Heart left ventricle (tissue), 16 donors: Measurements from ENCODE around the gene PIGC. TPM values are rescaled to one million over a fixed set of nuclear protein-coding genes. Genes with fewer than 3 reads are reported as not detected.
A peak's percentile ranks its signal among the peaks of the same experiment; 100 is the strongest.

ENCODE experiments used
- ATAC-seq, 4 donors: fragments of 200-7000 bp; cut with Tn5 transposase; one replicate each; pipeline ENCODE4 v1.9.1; 2020 to 2022; ENCODE audit warnings: moderate library complexity in 4 of 4, mild to moderate bottlenecking in 3 of 4, moderate number of reproducible peaks in 1 of 4
- DNase-seq, 5 donors: peaks; one replicate each; pipeline ENCODE4 v3.0.0-alpha.2; 2020
- H3K27ac ChIP-seq, 12 donors: fragments of 200-600 bp; sonication (generic) in 4 of 12; one replicate each; pipeline versions ENCODE4 v1.5.0 to v1.8.0; 2016 to 2022; ENCODE audit warnings: mild to moderate bottlenecking in 2 of 12
- H3K27me3 ChIP-seq, 9 donors: fragments of 200-600 bp; sonication (generic) in 2 of 9; one replicate each; pipeline versions ENCODE4 v1.5.1 to v1.8.0; 2016 to 2022; ENCODE audit warnings: mild to moderate bottlenecking in 3 of 9
- H3K36me3 ChIP-seq, 9 donors: fragments of 200-600 bp; sonication (generic) in 2 of 9; one replicate each; pipeline versions ENCODE4 v1.5.0 to v1.8.0; 2018 to 2022; ENCODE audit warnings: mild to moderate bottlenecking in 2 of 9
- H3K4me1 ChIP-seq, 12 donors: fragments of 200-600 bp; sonication (generic) in 4 of 12; one replicate each; pipeline versions ENCODE4 v1.5.0 to v1.8.0; 2016 to 2022; ENCODE audit warnings: mild to moderate bottlenecking in 3 of 12
- H3K4me3 ChIP-seq, 12 donors: fragments of 200-600 bp; sonication (generic) in 4 of 12; one replicate each; pipeline versions ENCODE4 v1.5.0 to v1.8.0; 2017 to 2022; ENCODE audit warnings: mild to moderate bottlenecking in 9 of 12, moderate library complexity in 4 of 12
- H3K9me3 ChIP-seq, 12 donors: fragments of 200-600 bp; sonication (generic) in 4 of 12; one replicate each; pipeline versions ENCODE4 v1.5.0 to v1.8.0; 2016 to 2022; ENCODE audit warnings: mild to moderate bottlenecking in 1 of 12
- CTCF ChIP-seq, 12 donors: fragments of 200-600 bp; sonication (generic) in 4 of 12; IDR thresholded peaks; one replicate each; pipeline versions ENCODE4 v1.5.0 to v1.8.0; 2018 to 2022; ENCODE audit warnings: antibody characterized with exemption in 12 of 12, mild to moderate bottlenecking in 5 of 12
- POLR2A ChIP-seq, 2 donors: fragments of 450-650 bp; IDR thresholded peaks; one replicate each; pipeline ENCODE4 v1.6.1; 2017; ENCODE audit warnings: antibody characterized with exemption in 2 of 2, mild to moderate bottlenecking in 2 of 2, moderate library complexity in 2 of 2
- WGBS, 4 donors: extraction: QIAGEN DNeasy Blood & Tissue Kit in 2 of 4; methylation state at CpG; one replicate each; pipeline versions ENCODE4 v1.1.5 to v1.1.7; 2013 to 2018; 5-methylcytosine and 5-hydroxymethylcytosine counted together
- intact Hi-C, 10 donors: fragments of 100-400 bp; cut with DNase I; formaldehyde crosslinking; loops; one replicate each; pipeline versions ENCODE4 v1.11.1 to v1.14.2; 2022
- polyA plus RNA-seq, 2 donors: library from polyadenylated mRNA; stranded (reverse); fragments of 200-250 nt; gene quantifications; one replicate each; pipeline ENCODE4 v1.2.3, GENCODE V29; 2013
- total RNA-seq, 9 donors: library from RNA; depleted of rRNA in 2 of 9; stranded (reverse); fragments of >200 nt in 2 of 9; fragmentation: NEBNext Ultra II Directional in 3 of 9; extraction: Animal tissue kit (Norgen Biotek cat#: 25700) in 3 of 9; gene quantifications; one replicate each; pipeline versions ENCODE4 v1.1.0 to v1.2.4, GENCODE V29; 2016 to 2023
- donor health status: ischemic (EF 13 %, LVEDD 7.1; RV severe dilation, severe dysfunction).
- donor health status: healthy with polysubstance abuse.
- donor health status: DM: no; HTN: yes; CAD: no.
- donor health status: DM: no; HTN: no; CAD: no.
- donor health status: ischemic (EF 25% LVEDD 6.9; RV normal size, moderate dysfunction).
- donor health status: ischemic (EF 25% LVEDD 5.7; RV mildly dilated, moderate dysfunction).
- donor health status: healthy.
- donor health status: DM: yes; HTN: yes; CAD: no.
- donor health status: ischemic (EF 35%, LVEDD 5.7; RV mildly dilated, moderate dysfunction).
- donor health status: nonischemic (EF 11% LVEDD 7.7; RV severe dilation, severe dysfunction).
- donor health status: DM: yes; HTN: yes; CAD: no.
- donor health status: PGD.
- donor health status: ischemic (EF 29% LVEDD 5.4; RV normal size, mild dysfunction).
- donor health status: nonischemic (EF 23%, LVEDD 6.1; RV moderate dilation, normal function).

Gene PIGC
- total and polyA plus RNA-seq, 11 donors = 12.3 to 22.9 (median 15.7) TPM

- Histone ChIP-seq H3K4me1 (peaks cover 0 to 14% (median 0%) of the 10 kb centered on the region in 12 donors), H3K4me3 (no peak overlapping the region), H3K9me3 (no peaks in the 10 kb centered on the region), H3K27me3 (no peaks in the 10 kb centered on the region), H3K36me3 (no peaks in the 10 kb centered on the region), H3K27ac (no peak overlapping the region)
- TF ChIP-seq POLR2A (IDR thresholded peaks at IDR 0.05) = no peak
- TF ChIP-seq CTCF (IDR thresholded peaks at IDR 0.05) = no peak
- intact Hi-C loops = no loop called here
- ATAC-seq = no peak
- 77 to 83% (median 79%) methylated on average over 5 of the region's 5 CpGs for WGBS, 4 donors
- DNase-seq = no peak
These were observed 24.4 kb upstream of the PIGC start for GRCh38 chr1:172468296-172468695.

GRCh38 chr1:172467446-172467845 lies 23.6 kb upstream of the PIGC start:
- Histone ChIP-seq H3K36me3 (no peaks in the 10 kb centered on the region), H3K27me3 (no peaks in the 10 kb centered on the region), H3K9me3 (no peaks in the 10 kb centered on the region), H3K4me3 (no peak overlapping the region), H3K4me1 (peaks cover 0 to 8% (median 0%) of the 10 kb centered on the region in 12 donors), H3K27ac (no peak overlapping the region)
- ATAC-seq (no peak), DNase-seq (no peak)
- intact Hi-C loops = no loop called here
- TF ChIP-seq CTCF (IDR thresholded peaks at IDR 0.05) (no peak), POLR2A (IDR thresholded peaks at IDR 0.05) (no peak)
- WGBS, 4 donors = 60 to 69% (median 60%) methylated on average over 3 of the region's 3 CpGs

- Histone ChIP-seq H3K9me3 (no peaks in the 10 kb centered on the region), H3K4me3 (no peak overlapping the region), H3K27ac (no peak overlapping the region), H3K27me3 (no peaks in the 10 kb centered on the region), H3K4me1 (peaks cover 0 to 8% (median 0%) of the 10 kb centered on the region in 12 donors), H3K36me3 (no peaks in the 10 kb centered on the region)
- WGBS, 4 donors = 81 to 97% (median 93%) methylated on average over 3 of the region's 3 CpGs
- ATAC-seq (no peak), DNase-seq (no peak)
- intact Hi-C loops = no loop called here
- TF ChIP-seq CTCF (IDR thresholded peaks at IDR 0.05) = no peak
- TF ChIP-seq POLR2A (IDR thresholded peaks at IDR 0.05) = no peak
These were observed 23.0 kb upstream of the PIGC start for GRCh38 chr1:172466795-172467407.

- Histone ChIP-seq H3K4me1 (peaks cover 0 to 8% (median 0%) of the 10 kb centered on the region in 12 donors), H3K4me3 (no peak overlapping the region), H3K9me3 (no peaks in the 10 kb centered on the region), H3K36me3 (no peaks in the 10 kb centered on the region), H3K27ac (peak overlapping the region in 1 of 12 donors; percentile 30), H3K27me3 (no peaks in the 10 kb centered on the region)
- no peak for DNase-seq
- 60 to 69% (median 67%) methylated on average over 1 of the region's 1 CpG for WGBS, 4 donors
- TF ChIP-seq CTCF (IDR thresholded peaks at IDR 0.05) (no peak), POLR2A (IDR thresholded peaks at IDR 0.05) (no peak)
- intact Hi-C loops = no loop called here
- ATAC-seq = peak; percentile 42 to 89 (median 76)
These were observed 21.7 kb upstream of the PIGC start for GRCh38 chr1:172465617-172466016.
